Cerebellar nuclear complex (tissue), 1 donor: Measurements from ENCODE around the gene FBH1.
"Not testable (repeated sequence)": the region's sequence is repeated elsewhere in the genome, so short reads cannot be mapped to it uniquely, and the experiment has no call there.

ENCODE experiments used
- DNase-seq, 2 experiments: peaks; one replicate each; lab custom pipeline; 2025; lab: John Stamatoyannopoulos, UW

The FBH1 gene

DNA sequence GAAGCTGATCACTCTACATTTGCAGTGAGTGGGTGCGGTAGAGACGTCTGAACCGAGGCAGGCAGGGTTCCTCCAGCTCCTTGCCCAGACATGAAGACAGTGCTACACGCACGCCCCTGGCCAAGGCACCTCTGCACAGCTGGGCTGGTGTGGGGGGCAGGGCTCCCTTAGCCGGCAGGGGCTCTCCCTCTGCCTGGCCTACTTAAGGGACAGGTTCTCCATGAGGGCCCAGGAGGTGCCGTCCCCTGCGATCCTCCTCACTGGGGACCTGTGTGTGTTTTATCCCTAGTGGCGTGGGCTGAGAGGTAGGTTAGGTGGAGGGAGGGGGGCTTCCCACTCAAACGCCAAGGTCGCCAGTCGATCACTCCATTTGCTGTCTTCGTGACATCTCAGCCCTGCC is 52.0 kb downstream of the FBH1 start:
- DNase-seq: no peak

- no peak for DNase-seq
These were observed 52.4 kb downstream of the FBH1 start for GRCh38 chr10:5942474-5942873.

DNA sequence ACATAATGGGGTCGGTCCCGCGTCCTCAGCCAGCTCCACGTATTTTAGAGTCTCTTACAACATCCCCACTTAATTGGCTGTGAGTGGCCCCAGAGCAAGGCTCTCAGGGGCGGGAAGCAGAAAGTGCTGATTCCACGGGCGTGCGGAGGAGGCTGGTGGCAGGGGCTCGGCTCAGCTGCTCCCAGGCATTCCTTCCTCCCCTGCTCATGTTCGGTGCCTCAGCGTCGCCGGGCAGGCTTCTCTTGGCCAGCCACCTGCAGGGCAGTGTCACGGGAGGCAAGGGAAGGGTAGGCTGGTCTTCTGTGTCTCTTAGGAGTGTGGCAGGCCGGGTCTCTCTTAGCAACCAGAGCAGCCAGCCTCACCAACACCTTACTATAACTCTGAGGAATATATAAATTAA is 53.5 kb downstream of the FBH1 start:
- no peak for DNase-seq

- DNase-seq: no peak
These were observed 54.5 kb downstream of the FBH1 start for GRCh38 chr10:5944389-5945189.

DNA sequence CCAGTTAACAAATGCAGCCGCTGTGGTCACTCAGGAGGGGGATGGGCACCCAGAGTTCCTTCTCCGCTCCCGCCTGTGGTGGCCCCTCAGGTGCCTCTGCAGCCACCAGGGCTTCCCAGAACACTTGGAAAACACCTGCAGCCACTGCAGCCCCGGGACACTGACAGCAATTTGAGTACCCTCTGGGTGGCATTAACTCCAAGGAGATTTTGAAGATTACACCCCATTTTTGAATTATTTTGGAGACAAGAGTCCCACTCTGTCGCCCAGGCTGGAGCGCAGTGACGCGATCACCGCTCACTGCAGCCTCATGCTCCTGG is 55.1 kb downstream of the FBH1 start:
- no peak for DNase-seq

GRCh38 chr10:5945561-5946418 is 55.7 kb downstream of the FBH1 start:
- DNase-seq: no peak

DNA sequence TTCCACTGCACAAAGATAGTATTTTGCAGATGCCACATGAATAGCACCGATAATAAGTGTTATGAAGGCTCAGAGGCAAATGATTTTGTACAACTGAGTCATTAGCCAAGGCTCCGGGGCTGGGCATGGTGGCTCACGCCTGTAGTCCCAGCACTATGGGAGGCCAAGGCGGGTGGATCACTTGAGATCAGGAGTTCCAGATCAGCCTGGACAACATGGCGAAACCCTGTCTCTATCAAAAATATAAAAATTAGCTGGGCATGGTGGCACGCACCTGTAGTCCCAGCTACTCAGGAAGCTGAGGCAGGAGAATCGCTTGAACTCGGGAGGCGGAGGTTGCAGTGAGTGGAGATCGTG is 56.4 kb downstream of the FBH1 start:
- DNase-seq: not testable (repeated sequence)

- DNase-seq: no peak
These were observed 56.7 kb downstream of the FBH1 start for GRCh38 chr10:5946786-5947185.

DNA sequence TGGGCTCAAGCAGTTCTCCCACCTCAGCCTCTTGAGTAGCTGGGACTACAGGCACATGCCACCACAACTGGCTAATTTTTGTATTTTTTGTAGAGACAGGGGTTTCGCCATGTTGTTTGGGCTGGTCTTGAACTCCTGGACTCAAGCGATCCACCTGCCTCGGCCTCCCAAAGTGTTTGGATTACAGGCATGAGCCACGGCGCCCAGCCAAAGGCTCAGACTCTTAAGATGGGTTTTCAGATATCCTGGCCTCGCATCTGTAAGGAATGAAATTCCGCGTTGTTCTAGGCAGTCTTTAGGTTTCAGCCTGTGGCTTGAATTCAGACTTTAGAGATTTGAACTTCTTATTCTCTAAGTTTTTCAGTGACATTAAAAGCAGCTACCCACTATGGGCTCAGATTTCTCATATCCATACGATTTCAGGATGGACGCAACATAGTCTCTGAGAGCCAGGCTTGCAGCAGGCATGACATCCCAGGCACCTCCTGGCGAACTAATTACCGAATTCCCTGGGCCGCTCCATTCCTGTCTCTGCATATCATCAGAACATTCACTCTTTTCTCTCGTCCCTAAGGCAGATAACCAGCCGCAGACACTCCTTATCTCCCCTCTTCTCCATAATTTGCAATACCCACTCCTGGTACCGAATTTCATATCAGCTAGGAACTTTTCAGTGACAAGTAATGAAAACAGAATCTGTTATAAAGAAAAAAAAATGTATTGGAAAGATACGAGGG is 57.6 kb downstream of the FBH1 start:
- no peak for DNase-seq

DNA sequence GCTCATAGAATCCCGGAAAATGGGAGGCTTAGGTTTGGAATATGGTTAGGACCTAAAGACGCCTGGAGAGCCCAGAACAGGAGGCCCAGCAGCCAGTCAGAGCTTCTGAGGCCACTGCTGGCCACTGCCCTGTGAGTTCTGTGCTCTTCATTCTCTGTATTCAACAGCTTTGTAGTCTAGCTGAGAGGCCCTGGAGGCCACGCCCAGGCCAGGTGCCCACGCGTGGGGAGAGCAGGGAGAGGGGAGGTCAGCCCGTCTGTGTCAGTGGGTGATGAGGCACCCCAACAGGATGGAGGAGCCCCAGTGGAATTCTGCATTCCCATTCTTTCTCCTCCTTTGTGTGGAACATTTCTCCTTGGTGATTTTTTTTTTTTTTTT is 58.2 kb downstream of the FBH1 start:
- no peak for DNase-seq

DNA sequence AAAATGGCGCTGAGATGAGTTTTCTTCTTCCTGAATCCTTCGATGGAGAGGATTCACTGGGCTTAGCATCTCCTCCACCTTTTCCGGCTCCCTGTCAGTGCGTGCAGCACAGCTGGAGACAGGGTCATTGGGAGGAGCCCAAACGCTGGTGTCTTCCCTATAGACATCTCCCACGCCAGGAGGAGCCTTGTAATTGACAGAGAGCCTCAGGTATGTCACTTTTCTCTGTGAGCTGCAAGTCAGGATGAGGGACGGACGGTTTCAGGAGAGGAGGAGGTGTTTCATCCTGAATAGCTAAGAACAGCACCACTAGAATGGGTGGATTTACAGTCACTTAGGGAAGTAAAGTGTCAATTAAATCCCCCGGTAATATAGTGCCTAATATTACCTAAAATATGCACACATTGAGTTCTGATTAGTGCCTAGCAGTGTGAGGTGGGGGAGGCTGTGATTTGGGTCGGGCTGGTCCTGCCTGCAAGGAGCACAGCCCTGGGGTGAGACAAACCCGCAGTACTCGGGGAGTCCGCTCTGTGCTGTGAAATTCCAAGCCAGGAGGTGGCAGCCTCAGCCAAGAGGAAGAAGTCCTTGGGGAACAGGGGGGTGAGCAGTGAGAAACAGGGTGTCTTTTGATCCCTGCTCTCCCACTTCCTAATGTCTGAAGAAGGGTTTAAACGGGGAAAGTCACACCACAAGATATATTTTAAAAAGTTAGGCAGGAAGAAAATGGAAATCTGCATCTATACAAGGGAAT is 59.1 kb downstream of the FBH1 start:
- DNase-seq: no peak

DNA sequence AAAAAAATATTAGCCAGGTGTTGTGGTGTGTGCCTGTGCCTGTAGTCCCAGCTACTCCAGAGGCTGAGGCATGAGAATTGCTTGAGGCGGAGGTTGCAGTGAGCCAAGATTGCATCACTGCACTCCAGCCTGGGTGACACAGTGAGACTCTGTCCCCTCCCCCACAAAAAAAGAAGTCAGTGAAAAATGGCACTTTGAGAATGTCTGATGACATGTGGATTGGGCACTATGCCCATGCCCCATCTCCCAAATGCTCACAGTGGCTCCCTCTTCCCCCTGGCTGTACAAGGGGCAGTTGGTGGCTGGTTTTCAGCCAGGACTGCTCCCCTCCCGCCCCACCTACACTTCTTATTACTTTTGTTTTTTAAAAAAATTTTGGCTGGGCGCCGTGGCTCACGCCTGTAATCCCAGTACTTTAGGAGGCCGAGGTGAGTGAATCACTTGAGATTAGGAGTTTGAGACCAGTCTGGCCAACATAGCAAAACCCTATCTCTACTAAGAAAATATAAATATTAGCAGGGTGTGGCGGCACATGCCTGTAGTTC is 61.2 kb downstream of the FBH1 start:
- DNase-seq: no peak

DNA sequence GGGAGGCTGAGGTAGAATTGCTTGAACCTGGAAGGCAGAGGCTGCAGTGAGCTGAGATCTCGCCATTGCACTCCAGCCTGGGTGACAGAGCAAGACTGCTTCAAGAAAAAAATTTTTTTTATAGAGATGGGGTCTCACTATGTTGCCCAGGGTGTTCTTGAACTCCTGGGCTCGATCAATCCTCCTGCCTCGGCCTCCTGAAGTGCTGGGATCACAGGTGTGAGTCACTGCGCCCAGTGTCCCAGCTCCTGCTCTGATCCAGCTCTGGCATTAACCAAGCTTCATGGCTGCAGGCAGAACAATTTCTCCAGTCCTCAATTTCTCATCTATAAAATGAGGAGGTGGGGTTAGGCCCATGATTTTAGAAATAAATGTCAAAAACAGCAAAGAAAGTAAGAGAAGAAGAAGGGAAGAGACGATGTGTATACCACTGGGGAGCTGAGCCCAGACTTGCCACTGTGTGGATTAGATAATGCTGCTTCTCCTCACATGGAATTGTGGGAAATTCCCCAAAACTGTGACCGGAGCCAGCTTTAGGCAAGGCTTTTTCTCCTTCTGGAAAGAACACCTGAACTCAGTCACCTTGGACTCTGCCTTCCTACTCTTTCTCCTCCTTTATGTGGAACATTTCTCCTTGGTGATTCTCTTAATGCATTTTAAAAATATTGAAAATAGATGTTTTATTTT is 61.8 kb downstream of the FBH1 start:
- DNase-seq: no peak

DNA sequence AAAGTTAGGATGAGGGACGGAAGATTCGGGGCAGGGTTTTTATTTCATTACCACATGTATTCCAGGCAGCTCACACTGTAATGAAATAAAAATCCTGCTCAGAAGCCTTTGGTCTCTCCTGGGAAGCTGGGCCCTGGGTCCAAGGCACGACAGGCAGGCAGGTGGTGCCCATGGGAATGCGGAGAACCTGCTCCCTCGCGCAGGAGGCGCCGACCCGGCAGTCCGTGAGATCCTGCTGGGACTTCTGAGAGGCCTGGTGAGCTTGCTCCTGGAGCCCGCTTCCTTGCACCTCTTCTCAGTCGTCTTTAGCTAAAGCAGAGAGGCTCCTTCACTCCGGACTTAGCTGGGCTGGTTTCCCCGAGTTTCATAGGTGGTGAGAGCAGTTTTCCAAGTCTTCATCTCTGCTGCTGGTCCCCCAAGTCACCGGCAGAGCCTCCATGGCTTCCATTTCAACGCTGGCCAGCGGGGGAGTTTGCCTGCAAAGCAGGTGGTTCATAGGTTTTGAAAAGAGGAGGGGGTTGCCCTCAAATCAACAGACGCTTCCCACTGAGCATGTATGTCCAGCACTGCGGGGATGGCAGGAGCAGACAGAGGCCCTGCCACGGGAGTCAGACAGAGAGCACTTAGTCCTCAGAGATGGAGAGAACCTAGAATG is 62.8 kb downstream of the FBH1 start:
- no peak for DNase-seq

DNA sequence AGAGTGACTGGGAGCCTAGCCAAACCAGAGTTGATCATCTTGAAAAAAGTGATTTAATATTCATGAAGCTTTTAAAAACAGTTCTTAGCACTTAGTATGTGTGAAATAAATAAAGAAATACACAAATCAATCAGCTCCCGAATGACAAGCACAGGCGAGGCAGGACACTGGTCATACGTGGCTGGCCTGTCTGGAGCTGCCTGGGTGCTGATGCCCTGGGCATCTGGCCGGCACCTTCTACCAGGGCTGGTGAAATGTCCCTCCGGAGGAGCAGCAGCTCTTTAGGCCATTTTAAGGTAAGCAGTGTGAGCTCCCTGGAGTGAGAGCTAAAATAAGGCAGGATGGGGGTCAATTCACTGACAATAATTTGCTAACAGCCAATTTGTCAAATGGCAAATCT is 63.6 kb downstream of the FBH1 start:
- no peak for DNase-seq

DNA sequence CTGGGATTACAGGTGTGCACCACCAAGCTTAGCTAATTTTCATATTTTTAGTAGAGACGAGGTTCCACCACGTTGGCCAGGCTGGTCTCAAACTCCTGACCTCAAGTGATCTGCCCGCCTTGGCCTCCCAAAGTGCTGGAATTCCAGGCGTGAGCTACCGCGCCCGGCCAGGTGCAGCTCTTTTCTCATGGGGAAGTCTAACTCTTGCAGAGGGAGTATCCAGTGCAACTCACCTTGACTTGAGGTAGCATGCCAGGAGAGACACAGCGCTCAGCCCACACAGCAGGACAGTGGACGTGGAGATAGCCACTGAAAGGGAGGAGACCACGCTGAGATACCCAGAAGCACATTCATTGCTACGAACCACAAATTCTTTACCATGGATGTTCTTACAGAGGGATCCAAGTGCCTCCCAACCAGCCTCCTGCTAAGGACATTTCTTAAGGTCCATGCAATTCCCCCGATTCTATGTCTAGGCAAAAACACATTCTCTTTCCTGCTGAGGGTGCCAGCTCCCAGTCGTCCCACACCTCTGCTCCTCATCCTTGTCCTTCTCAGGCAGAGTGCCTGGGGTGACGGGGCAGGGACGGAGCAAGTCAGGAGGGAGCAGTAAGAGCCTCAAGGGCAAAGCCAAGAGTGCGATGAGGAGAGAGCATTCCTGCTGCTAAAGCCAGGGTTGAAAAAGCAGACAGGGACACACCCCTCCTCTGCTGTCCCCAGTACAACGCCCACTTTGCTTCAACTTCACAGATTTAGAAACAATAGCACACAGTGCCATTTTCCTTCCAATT is 66.3 kb downstream of the FBH1 start:
- no peak for DNase-seq

GRCh38 chr10:5958077-5958476 is 68.0 kb downstream of the FBH1 start:
- DNase-seq: no peak

DNA sequence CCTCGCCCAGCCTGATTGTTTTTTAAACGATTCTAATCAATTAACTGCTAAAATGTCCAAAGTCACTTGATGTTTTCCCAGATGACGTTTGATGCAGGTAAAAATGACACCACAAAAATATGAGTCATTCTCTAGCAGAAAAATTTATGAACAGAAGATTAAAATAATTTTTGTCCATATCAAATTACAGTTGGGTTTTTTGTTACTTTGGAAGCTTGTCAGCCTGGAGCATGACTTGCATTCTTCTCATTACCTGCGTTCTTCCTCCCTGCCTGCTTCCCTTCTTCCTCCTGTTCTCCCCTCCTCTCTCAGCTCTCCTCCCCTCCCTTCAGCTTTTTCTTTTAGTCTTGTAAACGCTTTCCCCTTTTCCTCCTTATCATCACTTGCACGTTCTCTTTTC is 68.6 kb downstream of the FBH1 start:
- no peak for DNase-seq

- no peak for DNase-seq
These were observed 69.1 kb downstream of the FBH1 start for GRCh38 chr10:5959142-5959541.

- DNase-seq: no peak
These were observed 69.6 kb downstream of the FBH1 start for GRCh38 chr10:5959581-5960069.
